Jurkat, Clone E6-1 (cell line): ENCODE measurements around the gene ST3GAL6.
"Not testable (repeated sequence)": the region's sequence is repeated elsewhere in the genome, so short reads cannot be mapped to it uniquely, and the experiment has no call there.

ENCODE experiments used
- DNase-seq: peaks from one replicate; pipeline ENCODE4 v3.0.0-alpha.2; 2011; ENCODE audit warnings: low read depth, low spot score
- H3K4me3 ChIP-seq: 2 replicates; pipeline ENCODE4 v1.5.1; 2011; ENCODE audit warnings: mild to moderate bottlenecking, low read length, control low read depth, moderate library complexity

ST3GAL6 gene

DNA sequence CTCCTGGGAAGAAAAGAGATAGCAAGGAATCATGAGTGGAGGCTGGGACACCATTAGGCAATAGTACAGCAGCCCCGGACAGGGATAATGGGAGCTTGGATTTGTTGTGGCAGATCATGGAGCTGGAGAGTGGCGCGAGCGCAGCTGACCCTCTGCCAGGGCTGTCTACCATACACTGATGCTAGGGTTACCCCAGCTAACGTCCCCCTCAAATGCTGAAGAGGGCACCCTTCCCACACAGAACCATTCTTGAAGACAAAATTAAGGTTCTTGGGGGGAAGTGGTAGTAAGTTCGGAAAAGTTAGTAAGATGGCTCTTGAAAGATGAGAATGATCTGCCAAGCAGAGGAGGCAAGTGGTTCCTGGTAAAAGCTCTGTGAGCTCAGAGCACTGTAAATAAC is 61.1 kb downstream of the ST3GAL6 start:
- DNase-seq: no peak
- H3K4me3 ChIP-seq: no peak overlapping the region

DNA sequence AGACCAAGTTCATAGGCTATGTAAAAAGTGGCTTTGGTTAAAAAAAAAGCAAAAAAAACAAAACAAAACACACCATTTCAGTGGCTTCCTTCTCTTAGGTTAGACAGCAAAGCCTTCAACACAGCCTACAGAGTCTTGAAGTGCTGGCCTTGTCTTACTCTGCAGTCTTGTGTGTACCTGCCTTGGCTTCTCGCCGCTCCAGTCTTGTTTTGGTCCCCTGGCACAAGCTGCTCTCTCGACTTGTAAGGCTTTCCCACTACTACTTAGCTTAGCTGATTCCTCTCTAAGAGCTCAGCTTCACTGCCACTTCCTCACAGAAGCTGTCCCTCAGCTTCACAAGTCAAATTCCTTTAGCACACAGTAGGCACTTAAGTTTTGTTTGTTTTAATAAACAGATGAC is 63.0 kb downstream of the ST3GAL6 start:
- H3K4me3 ChIP-seq: no peak overlapping the region
- DNase-seq: no peak

DNA sequence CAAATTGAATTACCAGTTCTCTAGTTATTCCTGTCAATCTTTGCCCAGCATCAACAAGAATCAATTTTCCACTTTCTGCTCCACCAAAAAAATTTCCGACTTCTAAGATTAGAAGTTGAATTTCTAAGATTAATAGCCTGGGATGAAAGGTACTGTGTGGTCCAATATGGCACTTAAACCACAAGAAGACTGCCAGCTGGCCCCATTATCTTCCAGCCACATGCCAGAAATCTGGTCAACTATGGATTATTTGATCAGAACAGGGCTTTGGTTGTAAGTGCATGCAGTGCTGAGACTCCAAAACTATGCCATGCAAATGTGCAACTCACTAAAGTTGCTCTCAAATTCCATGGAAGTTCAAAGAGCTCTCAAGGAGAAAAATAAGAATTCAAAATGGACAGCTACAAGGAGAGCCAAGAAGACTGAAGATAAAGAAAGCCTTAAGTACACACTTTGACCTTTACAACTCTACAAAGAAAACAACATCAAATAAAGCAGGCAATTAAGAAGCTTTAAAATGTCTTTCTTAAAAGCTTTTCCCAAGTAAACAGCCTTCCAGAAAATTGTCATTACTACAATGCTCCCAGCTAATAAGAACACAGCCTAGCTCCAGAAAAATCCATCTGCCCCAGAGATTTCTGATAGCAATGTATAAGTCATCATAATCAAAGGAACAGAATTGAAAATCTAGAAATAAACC is 64.2 kb downstream of the ST3GAL6 start:
- no peak overlapping the region for H3K4me3 ChIP-seq
- DNase-seq: no peak

DNA sequence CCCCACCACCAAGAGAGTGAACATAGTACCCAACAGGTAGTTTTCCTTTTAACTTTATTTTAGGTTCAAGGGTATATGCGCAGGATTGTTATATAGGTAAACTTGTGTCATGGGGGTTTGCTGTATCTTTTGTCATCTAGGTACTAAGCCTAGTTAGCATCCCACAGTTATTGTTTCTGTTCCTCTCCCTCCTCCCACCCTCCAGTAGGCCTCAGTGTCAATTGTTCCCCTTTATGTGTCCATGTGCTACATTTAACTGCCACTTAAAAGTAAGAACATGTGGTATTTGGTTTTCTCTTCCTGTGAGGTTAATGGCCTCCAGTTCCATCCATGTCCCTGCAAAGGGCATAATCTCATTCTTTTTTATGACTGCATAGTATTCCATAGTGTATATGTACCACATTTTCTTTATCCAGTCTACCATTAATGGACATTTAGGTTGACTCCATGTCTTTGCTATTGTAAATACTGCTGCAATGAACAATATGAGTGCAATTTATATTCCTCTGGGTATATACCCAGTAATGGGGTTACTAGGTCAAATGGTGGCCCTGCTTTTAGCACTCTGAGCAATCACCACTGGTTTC is 66.2 kb downstream of the ST3GAL6 start:
- DNase-seq: no peak

DNA sequence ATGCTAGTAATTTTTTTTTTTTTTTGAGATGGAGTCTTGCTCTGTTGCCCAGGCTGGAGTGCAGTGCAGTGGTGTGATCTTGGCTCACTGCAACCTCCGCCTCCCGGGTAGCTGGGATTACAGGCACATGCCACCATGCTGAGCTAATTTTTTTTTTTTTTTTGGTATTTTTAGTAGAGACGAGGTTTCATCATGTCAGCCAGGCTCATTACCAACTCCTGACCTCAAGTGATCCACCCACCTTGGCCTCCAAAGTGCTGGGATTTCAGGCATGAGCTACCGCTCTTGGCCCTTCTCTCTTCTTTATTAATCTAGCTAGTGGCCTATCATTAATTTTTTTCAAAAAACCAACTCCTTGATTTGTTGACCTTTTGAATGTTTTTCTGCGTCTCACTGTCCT is 67.9 kb downstream of the ST3GAL6 start:
- DNase-seq, H3K4me3 ChIP-seq: not testable (repeated sequence)

More for the DNA sequence above, 66.2 kb downstream of the ST3GAL6 start:
- H3K4me3 ChIP-seq: no peak overlapping the region

DNA sequence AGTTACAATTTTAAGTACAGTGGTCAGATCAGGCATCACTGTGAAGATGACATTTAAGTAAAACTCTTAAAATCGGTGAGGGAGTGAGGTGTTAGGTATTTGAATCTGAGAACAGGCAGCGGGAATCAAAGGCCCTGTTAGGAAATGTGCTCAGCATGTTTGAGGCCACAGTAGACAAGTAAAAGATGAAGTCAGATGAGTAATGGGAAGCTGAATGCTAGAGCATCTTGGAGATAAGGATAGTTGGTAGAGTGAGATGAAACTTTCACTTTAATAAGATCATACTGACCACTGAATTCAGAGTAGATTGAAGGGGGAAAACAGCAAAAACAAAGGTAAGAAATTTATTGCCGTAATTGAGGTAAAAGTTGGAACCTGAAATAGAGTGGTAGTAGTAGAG is 76.7 kb downstream of the ST3GAL6 start:
- no peak for DNase-seq
- no peak overlapping the region for H3K4me3 ChIP-seq

DNA sequence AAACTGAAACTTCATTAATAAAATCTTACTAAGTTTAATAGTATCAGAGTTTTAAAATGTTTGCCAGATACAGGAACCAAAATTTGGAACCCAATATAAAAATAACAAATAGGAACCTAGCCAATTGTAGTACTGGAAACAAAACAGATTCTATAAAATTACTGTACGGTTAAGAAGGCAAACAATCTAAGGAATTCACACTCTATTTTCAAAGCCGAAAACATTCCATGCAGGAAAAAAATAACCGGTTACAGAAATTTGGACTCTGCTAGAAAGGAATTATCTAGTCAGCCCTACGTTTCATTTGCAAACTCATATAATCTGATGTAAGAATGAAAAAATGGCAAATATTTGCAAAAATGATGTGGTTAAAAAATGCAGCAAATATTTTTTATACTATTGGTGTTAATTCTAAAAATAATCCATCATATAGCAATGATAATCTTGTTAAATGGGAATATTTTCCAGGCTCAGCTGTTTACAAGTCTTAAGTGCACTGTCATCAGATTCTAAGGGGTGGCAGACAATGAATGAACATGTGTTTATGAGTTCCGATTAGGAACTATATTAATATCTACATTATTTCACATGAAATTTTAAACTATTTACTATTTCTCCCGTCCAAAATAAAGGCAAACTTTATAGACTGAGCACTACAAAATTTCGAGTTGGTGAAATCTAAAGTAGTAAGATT is 80.3 kb downstream of the ST3GAL6 start:
- H3K4me3 ChIP-seq: no peak overlapping the region
- DNase-seq: no peak
